GM20000 (cell line): ENCODE results near the gene SPIRE1.

Experiments used
- DNase-seq: peaks from one replicate; pipeline ENCODE4 v3.0.0; 2012; ENCODE audit warnings: low spot score
- CTCF ChIP-seq: IDR thresholded peaks from 2 replicates; pipeline ENCODE4 v1.5.1; 2012; ENCODE audit warnings: mild to moderate bottlenecking, control low read depth; ENCODE audit errors: extremely low read depth, missing control alignments

The SPIRE1 gene

GRCh38 chr18:12585218-12585617 is 72.7 kb downstream of the SPIRE1 start:
- no peak for DNase-seq
- TF ChIP-seq CTCF = no peak

GRCh38 chr18:12580630-12581342 is 77.1 kb downstream of the SPIRE1 start:
- no peak for TF ChIP-seq CTCF
- no peak for DNase-seq

GRCh38 chr18:12579775-12580174 is 78.1 kb downstream of the SPIRE1 start:
- no peak for TF ChIP-seq CTCF
- peak; percentile 13 for DNase-seq

GRCh38 chr18:12577848-12578247 is 80.1 kb downstream of the SPIRE1 start:
- DNase-seq = no peak
- no peak for TF ChIP-seq CTCF

- DNase-seq = no peak
- TF ChIP-seq CTCF = no peak
These were observed 83.3 kb downstream of the SPIRE1 start for GRCh38 chr18:12574494-12575185.

GRCh38 chr18:12571630-12572029 is 86.3 kb downstream of the SPIRE1 start:
- TF ChIP-seq CTCF = no peak
- no peak for DNase-seq

GRCh38 chr18:12569791-12570190 is 88.1 kb downstream of the SPIRE1 start:
- no peak for DNase-seq
- TF ChIP-seq CTCF = no peak
